SK-N-SH treated with all-trans-retinoic acid at 6 μM for 48 hours (cell line): Measurements from ENCODE around the gene SAPCD2.

Source experiments
- ARNTL ChIP-seq: fragments of 450-650 bp; formaldehyde crosslinking; IDR thresholded peaks from 2 replicates; pipeline ENCODE4 v1.5.0; 2020; ENCODE audit warnings: low read depth, mild to moderate bottlenecking, moderate library complexity, borderline replicate concordance
- ISL1 ChIP-seq: fragments of 250-450 bp; sonication (Bioruptor Pico); IDR thresholded peaks from 2 replicates; pipeline ENCODE4 v2.1.2; 2022; ENCODE audit warnings: mild to moderate bottlenecking, moderate library complexity
- PPARA ChIP-seq: fragments of 250-450 bp; sonication (Bioruptor Pico); IDR thresholded peaks from 2 replicates; pipeline ENCODE4 v1.5.0; 2020; ENCODE audit warnings: mild to moderate bottlenecking, borderline replicate concordance
- ZFP3 ChIP-seq: fragments of 250-450 bp; sonication (Bioruptor Pico); IDR thresholded peaks from 2 replicates; pipeline ENCODE4 v1.5.0; 2020; ENCODE audit warnings: mild to moderate bottlenecking, moderate library complexity
- TF ChIP-seq, protein P1 (sequence below): fragments of 250-450 bp; sonication (Bioruptor Pico); IDR thresholded peaks from 2 replicates; pipeline ENCODE4 v1.5.1; 2020; ENCODE audit warnings: low read depth, mild to moderate bottlenecking, moderate library complexity
- TF ChIP-seq, protein P2 (sequence below): fragments of 250-450 bp; sonication (Bioruptor Pico); IDR thresholded peaks from 2 replicates; pipeline ENCODE4 v1.8.0; 2020; ENCODE audit warnings: mild to moderate bottlenecking, moderate library complexity, borderline replicate concordance

DNA sequence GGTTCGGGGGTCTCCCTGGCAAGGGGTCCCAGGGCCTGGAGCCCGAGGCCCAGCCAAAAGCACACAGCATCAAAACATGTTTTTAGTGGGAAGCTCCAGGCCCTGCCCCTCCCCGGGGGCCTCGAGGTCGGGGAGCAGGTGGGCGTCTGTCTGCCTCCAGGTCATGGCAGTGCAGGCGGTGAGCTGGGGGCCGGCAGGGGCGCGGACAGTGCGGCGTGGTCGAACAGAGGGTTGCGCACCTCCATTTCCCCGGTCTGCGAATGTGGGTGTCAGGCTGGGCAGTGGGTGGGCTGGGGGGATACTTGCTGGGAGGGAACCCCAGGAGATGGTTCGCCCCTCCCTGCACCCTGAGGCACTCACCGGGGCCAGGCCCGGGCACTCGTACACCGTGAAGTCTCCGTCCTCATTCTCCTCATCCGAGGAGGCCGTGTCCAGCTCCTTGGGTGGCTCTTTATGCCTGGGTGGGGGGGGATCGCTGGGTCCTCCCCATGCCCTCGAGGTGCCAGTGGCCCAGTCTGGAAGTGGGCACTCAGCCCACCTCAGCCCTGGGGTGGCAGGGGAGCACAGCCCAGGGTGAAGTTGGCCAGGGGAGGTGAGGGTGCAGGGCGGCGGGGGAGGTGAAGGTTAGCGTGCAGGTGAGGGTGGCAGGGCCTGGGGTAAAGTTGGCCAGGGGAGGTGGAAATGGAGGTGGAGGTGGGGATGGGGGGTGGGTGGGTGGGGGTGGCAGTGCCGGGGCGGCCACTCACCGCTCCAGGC lies 30.6 kb downstream of the SAPCD2 start:
- TF ChIP-seq, protein P1, sequence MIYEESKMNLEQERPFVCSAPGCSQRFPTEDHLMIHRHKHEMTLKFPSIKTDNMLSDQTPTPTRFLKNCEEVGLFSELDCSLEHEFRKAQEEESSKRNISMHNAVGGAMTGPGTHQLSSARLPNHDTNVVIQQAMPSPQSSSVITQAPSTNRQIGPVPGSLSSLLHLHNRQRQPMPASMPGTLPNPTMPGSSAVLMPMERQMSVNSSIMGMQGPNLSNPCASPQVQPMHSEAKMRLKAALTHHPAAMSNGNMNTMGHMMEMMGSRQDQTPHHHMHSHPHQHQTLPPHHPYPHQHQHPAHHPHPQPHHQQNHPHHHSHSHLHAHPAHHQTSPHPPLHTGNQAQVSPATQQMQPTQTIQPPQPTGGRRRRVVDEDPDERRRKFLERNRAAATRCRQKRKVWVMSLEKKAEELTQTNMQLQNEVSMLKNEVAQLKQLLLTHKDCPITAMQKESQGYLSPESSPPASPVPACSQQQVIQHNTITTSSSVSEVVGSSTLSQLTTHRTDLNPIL: no peak
- TF ChIP-seq ARNTL (CRISPR knock-in tag) (no peak), ZFP3 (CRISPR knock-in tag) (no peak), PPARA (no peak), ISL1 (no peak)
- TF ChIP-seq, protein P2, sequence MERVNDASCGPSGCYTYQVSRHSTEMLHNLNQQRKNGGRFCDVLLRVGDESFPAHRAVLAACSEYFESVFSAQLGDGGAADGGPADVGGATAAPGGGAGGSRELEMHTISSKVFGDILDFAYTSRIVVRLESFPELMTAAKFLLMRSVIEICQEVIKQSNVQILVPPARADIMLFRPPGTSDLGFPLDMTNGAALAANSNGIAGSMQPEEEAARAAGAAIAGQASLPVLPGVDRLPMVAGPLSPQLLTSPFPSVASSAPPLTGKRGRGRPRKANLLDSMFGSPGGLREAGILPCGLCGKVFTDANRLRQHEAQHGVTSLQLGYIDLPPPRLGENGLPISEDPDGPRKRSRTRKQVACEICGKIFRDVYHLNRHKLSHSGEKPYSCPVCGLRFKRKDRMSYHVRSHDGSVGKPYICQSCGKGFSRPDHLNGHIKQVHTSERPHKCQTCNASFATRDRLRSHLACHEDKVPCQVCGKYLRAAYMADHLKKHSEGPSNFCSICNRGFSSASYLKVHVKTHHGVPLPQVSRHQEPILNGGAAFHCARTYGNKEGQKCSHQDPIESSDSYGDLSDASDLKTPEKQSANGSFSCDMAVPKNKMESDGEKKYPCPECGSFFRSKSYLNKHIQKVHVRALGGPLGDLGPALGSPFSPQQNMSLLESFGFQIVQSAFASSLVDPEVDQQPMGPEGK (CRISPR knock-in tag): no peak
